Activated naive CD8-positive, alpha-beta T cell treated with anti-CD3 and anti-CD28 coated beads, Interleukin-2, amount 50 U/mL, for 24 hours (primary cell): ENCODE data around the gene MAN1C1.

Experiments used
- ATAC-seq: fragments of 150-1000 bp; cut with Tn5 transposase; one replicate; pipeline ENCODE4 v1.10.0; 2021
- DNase-seq: peaks from one replicate; pipeline ENCODE4 v3.0.0; 2021
- H3K27ac Mint-ChIP-seq: one replicate; pipeline ENCODE4 v1.8.0; 2021; ENCODE audit warnings: mild to moderate bottlenecking, mixed read lengths
- H3K27me3 Mint-ChIP-seq: one replicate; pipeline ENCODE4 v1.8.0; 2021; ENCODE audit warnings: mixed read lengths
- H3K36me3 Mint-ChIP-seq: one replicate; pipeline ENCODE4 v1.8.0; 2021; ENCODE audit warnings: low read depth, mixed read lengths
- H3K4me1 Mint-ChIP-seq: one replicate; pipeline ENCODE4 v1.8.0; 2021; ENCODE audit warnings: mixed read lengths
- H3K4me3 Mint-ChIP-seq: one replicate; pipeline ENCODE4 v1.8.0; 2021; ENCODE audit warnings: mild to moderate bottlenecking, moderate library complexity, mixed read lengths
- H3K9me3 Mint-ChIP-seq: one replicate; pipeline ENCODE4 v1.8.0; 2021; ENCODE audit warnings: mixed read lengths

Gene MAN1C1

GRCh38 chr1:25713961-25714360 is 97.4 kb downstream of the MAN1C1 start:
- DNase-seq (no peak), ATAC-seq (no peak)
- H3K27me3 Mint-ChIP-seq: no peaks in the 10 kb centered on the region
- H3K36me3 Mint-ChIP-seq: no peaks in the 10 kb centered on the region
- no peak overlapping the region for H3K4me3 Mint-ChIP-seq
- peaks cover 28% of the 10 kb centered on the region for H3K4me1 Mint-ChIP-seq
- H3K9me3 Mint-ChIP-seq: no peaks in the 10 kb centered on the region
- no peak overlapping the region for H3K27ac Mint-ChIP-seq

- no peaks in the 10 kb centered on the region for H3K27me3 Mint-ChIP-seq
- H3K27ac Mint-ChIP-seq: no peak overlapping the region
- H3K4me3 Mint-ChIP-seq: no peak overlapping the region
- ATAC-seq: no peak
- H3K9me3 Mint-ChIP-seq: no peaks in the 10 kb centered on the region
- no peak for DNase-seq
- peaks cover 28% of the 10 kb centered on the region for H3K4me1 Mint-ChIP-seq
- no peaks in the 10 kb centered on the region for H3K36me3 Mint-ChIP-seq
These were observed 97.9 kb downstream of the MAN1C1 start for GRCh38 chr1:25714372-25714931.

- Mint-ChIP-seq H3K4me1 (peaks cover 21% of the 10 kb centered on the region), H3K27me3 (no peaks in the 10 kb centered on the region), H3K36me3 (peaks cover 2% of the 10 kb centered on the region), H3K27ac (no peak overlapping the region), H3K9me3 (no peaks in the 10 kb centered on the region), H3K4me3 (no peak overlapping the region)
- ATAC-seq (no peak), DNase-seq (no peak)
These were observed 99.3 kb downstream of the MAN1C1 start for GRCh38 chr1:25715888-25716287.

GRCh38 chr1:25716320-25716719 is 99.7 kb downstream of the MAN1C1 start:
- DNase-seq: no peak
- Mint-ChIP-seq H3K27me3 (no peaks in the 10 kb centered on the region), H3K4me1 (peaks cover 17% of the 10 kb centered on the region)

GRCh38 chr1:25718732-25719131 is 102.1 kb downstream of the MAN1C1 start:
- H3K9me3 Mint-ChIP-seq: no peaks in the 10 kb centered on the region
- peaks cover 18% of the 10 kb centered on the region for H3K4me1 Mint-ChIP-seq
- H3K27ac Mint-ChIP-seq: no peak overlapping the region
- DNase-seq: no peak
- H3K36me3 Mint-ChIP-seq: peaks cover 2% of the 10 kb centered on the region
- ATAC-seq: no peak
- peaks cover 11% of the 10 kb centered on the region for H3K27me3 Mint-ChIP-seq
- no peak overlapping the region for H3K4me3 Mint-ChIP-seq

More at GRCh38 chr1:25716320-25716719, 99.7 kb downstream of the MAN1C1 start:
- Mint-ChIP-seq H3K4me3 (no peak overlapping the region), H3K27ac (no peak overlapping the region), H3K9me3 (no peaks in the 10 kb centered on the region), H3K36me3 (peaks cover 2% of the 10 kb centered on the region)
- no peak for ATAC-seq

- no peak for DNase-seq
- no peak for ATAC-seq
- no peaks in the 10 kb centered on the region for H3K9me3 Mint-ChIP-seq
- H3K4me3 Mint-ChIP-seq: no peak overlapping the region
- H3K4me1 Mint-ChIP-seq: peaks cover 18% of the 10 kb centered on the region
- no peak overlapping the region for H3K27ac Mint-ChIP-seq
- H3K36me3 Mint-ChIP-seq: peaks cover 2% of the 10 kb centered on the region
- H3K27me3 Mint-ChIP-seq: peaks cover 13% of the 10 kb centered on the region
These were observed 104.0 kb downstream of the MAN1C1 start for GRCh38 chr1:25720624-25721023.

GRCh38 chr1:25723250-25723880 is 106.8 kb downstream of the MAN1C1 start:
- H3K4me3 Mint-ChIP-seq: no peak overlapping the region
- DNase-seq (no peak), ATAC-seq (no peak)
- H3K36me3 Mint-ChIP-seq: peaks cover 2% of the 10 kb centered on the region
- H3K27ac Mint-ChIP-seq: no peak overlapping the region
- peaks cover 30% of the 10 kb centered on the region for H3K27me3 Mint-ChIP-seq
- H3K9me3 Mint-ChIP-seq: no peaks in the 10 kb centered on the region
- peaks cover 23% of the 10 kb centered on the region for H3K4me1 Mint-ChIP-seq

GRCh38 chr1:25724201-25724600 is 107.6 kb downstream of the MAN1C1 start:
- H3K27me3 Mint-ChIP-seq: peaks cover 36% of the 10 kb centered on the region
- no peak overlapping the region for H3K27ac Mint-ChIP-seq
- H3K4me1 Mint-ChIP-seq: peaks cover 24% of the 10 kb centered on the region
- peaks cover 2% of the 10 kb centered on the region for H3K36me3 Mint-ChIP-seq
- H3K9me3 Mint-ChIP-seq: no peaks in the 10 kb centered on the region
- ATAC-seq: no peak
- no peak for DNase-seq
- H3K4me3 Mint-ChIP-seq: no peak overlapping the region

GRCh38 chr1:25724966-25725365 is 108.4 kb downstream of the MAN1C1 start:
- no peaks in the 10 kb centered on the region for H3K9me3 Mint-ChIP-seq
- H3K36me3 Mint-ChIP-seq: peaks cover 2% of the 10 kb centered on the region
- H3K27me3 Mint-ChIP-seq: peaks cover 38% of the 10 kb centered on the region
- no peak overlapping the region for H3K4me3 Mint-ChIP-seq
- ATAC-seq (no peak), DNase-seq (no peak)
- peaks cover 28% of the 10 kb centered on the region for H3K4me1 Mint-ChIP-seq
- H3K27ac Mint-ChIP-seq: no peak overlapping the region

- ATAC-seq: no peak
- Mint-ChIP-seq H3K27ac (no peak overlapping the region), H3K4me1 (peaks cover 32% of the 10 kb centered on the region)
These were observed 108.9 kb downstream of the MAN1C1 start for GRCh38 chr1:25725482-25725881.

GRCh38 chr1:25727088-25727487 is 110.5 kb downstream of the MAN1C1 start:
- no peaks in the 10 kb centered on the region for H3K9me3 Mint-ChIP-seq
- H3K4me3 Mint-ChIP-seq: no peak overlapping the region
- no peak for ATAC-seq
- no peak overlapping the region for H3K27ac Mint-ChIP-seq
- H3K36me3 Mint-ChIP-seq: peaks cover 2% of the 10 kb centered on the region
- no peak for DNase-seq
- peaks cover 46% of the 10 kb centered on the region for H3K27me3 Mint-ChIP-seq
- H3K4me1 Mint-ChIP-seq: peaks cover 38% of the 10 kb centered on the region

More at GRCh38 chr1:25725482-25725881, 108.9 kb downstream of the MAN1C1 start:
- DNase-seq: no peak
- H3K4me3 Mint-ChIP-seq: no peak overlapping the region
- H3K36me3 Mint-ChIP-seq: peaks cover under 1% of the 10 kb centered on the region
- no peaks in the 10 kb centered on the region for H3K9me3 Mint-ChIP-seq
- peaks cover 40% of the 10 kb centered on the region for H3K27me3 Mint-ChIP-seq

- Mint-ChIP-seq H3K27ac (no peak overlapping the region), H3K4me1 (peaks cover 32% of the 10 kb centered on the region)
- ATAC-seq: no peak
These were observed 111.2 kb downstream of the MAN1C1 start for GRCh38 chr1:25727635-25728286.

GRCh38 chr1:25728301-25728935 is 111.8 kb downstream of the MAN1C1 start:
- H3K27me3 Mint-ChIP-seq: peaks cover 47% of the 10 kb centered on the region
- H3K4me1 Mint-ChIP-seq: peaks cover 27% of the 10 kb centered on the region
- no peak overlapping the region for H3K27ac Mint-ChIP-seq

More at GRCh38 chr1:25727635-25728286, 111.2 kb downstream of the MAN1C1 start:
- Mint-ChIP-seq H3K36me3 (peaks cover 2% of the 10 kb centered on the region), H3K27me3 (peaks cover 42% of the 10 kb centered on the region), H3K9me3 (no peaks in the 10 kb centered on the region), H3K4me3 (no peak overlapping the region)
- DNase-seq: no peak

GRCh38 chr1:25729045-25729444 is 112.5 kb downstream of the MAN1C1 start:
- no peak for DNase-seq
- Mint-ChIP-seq H3K4me3 (no peak overlapping the region), H3K9me3 (no peaks in the 10 kb centered on the region), H3K36me3 (peaks cover 2% of the 10 kb centered on the region), H3K4me1 (peaks cover 25% of the 10 kb centered on the region), H3K27me3 (peaks cover 45% of the 10 kb centered on the region), H3K27ac (no peak overlapping the region)
- no peak for ATAC-seq

More at GRCh38 chr1:25728301-25728935, 111.8 kb downstream of the MAN1C1 start:
- ATAC-seq (no peak), DNase-seq (no peak)
- Mint-ChIP-seq H3K36me3 (peaks cover 2% of the 10 kb centered on the region), H3K9me3 (no peaks in the 10 kb centered on the region), H3K4me3 (no peak overlapping the region)
